Vagina (tissue), 2 donors: Measurements from ENCODE around the gene TMEM135. TPM values are rescaled to one million over a fixed set of nuclear protein-coding genes. Genes with fewer than 3 reads are reported as not detected.
A peak's percentile ranks its signal among the peaks of the same experiment; 100 is the strongest.

Experiments used
- DNase-seq, 2 donors: peaks; one replicate each; pipeline ENCODE4 v3.0.0-alpha.2; 2017; ENCODE audit errors: extremely low spot score in 2 of 2
- H3K27ac ChIP-seq: fragments of 200-600 bp; sonication (generic); one replicate; pipeline ENCODE4 v1.5.1; 2019
- H3K27me3 ChIP-seq: fragments of 200-600 bp; sonication (generic); one replicate; pipeline ENCODE4 v1.5.1; 2019
- H3K36me3 ChIP-seq, 2 donors: fragments of 200-600 bp; sonication (generic); one replicate each; pipeline ENCODE4 v1.5.1; 2017 to 2019
- H3K4me1 ChIP-seq: fragments of 200-600 bp; sonication (generic); one replicate; pipeline ENCODE4 v1.5.1; 2019
- H3K4me3 ChIP-seq, 2 donors: fragments of 200-600 bp; sonication (generic); 1 replicate in 1 of 2; 2 replicates in 1 of 2; pipeline ENCODE4 v1.5.1; 2016 to 2019
- H3K9me3 ChIP-seq: fragments of 200-600 bp; sonication (generic); one replicate; pipeline ENCODE4 v1.5.1; 2019
- CTCF ChIP-seq, 3 experiments: fragments of 450-650 bp in 2 of 3; fragments of 200-600 bp in 1 of 3; sonication (generic) in 1 of 3; IDR thresholded peaks; one replicate each; pipeline ENCODE4 v1.5.1; 2017 to 2019; ENCODE audit warnings: antibody characterized with exemption in 3 of 3, mild to moderate bottlenecking in 2 of 3, moderate library complexity in 2 of 3
- POLR2A ChIP-seq, 2 donors: fragments of 450-650 bp; IDR thresholded peaks; one replicate each; pipeline ENCODE4 v1.6.1; 2017; ENCODE audit warnings: antibody characterized with exemption in 2 of 2, mild to moderate bottlenecking in 2 of 2, moderate library complexity in 2 of 2
- POLR2AphosphoS5 ChIP-seq, 2 donors: sonication (generic); formaldehyde crosslinking; IDR thresholded peaks; one replicate each; pipeline ENCODE4 v1.9.0; 2017; ENCODE audit warnings: antibody characterized with exemption in 2 of 2, mild to moderate bottlenecking in 2 of 2, low read depth in 1 of 2; ENCODE audit not compliant: insufficient read depth in 1 of 2
- intact Hi-C: fragments of 100-400 bp; cut with DNase I; formaldehyde crosslinking; loops from one replicate; pipeline ENCODE4 v1.15.1; 2023
- total RNA-seq: library from RNA; depleted of rRNA; stranded (reverse); fragments of >200 nt; gene quantifications from one replicate; pipeline ENCODE4 v1.2.3, GENCODE V29; 2016

The TMEM135 gene
- total RNA-seq, 1 donor from 2014 or later = 17.2 TPM

- DNase-seq = peak in 1 of 2 donors; percentile 22
- TF ChIP-seq CTCF (IDR thresholded peaks at IDR 0.05) (no peak), POLR2A (IDR thresholded peaks at IDR 0.05) (no peak), POLR2AphosphoS5 (IDR thresholded peaks at IDR 0.05; ENCODE audit: insufficient read depth in 1 of 2, low read depth in 1 of 2) (no peak)
- no peaks in the 10 kb centered on the region for H3K9me3 ChIP-seq
- intact Hi-C loops = loop anchor here (2.0 kb wide), 1 partner anchor 71 kb away; no protein-coding TSS in a partner anchor
- no peaks in the 10 kb centered on the region for H3K27me3 ChIP-seq
- H3K27ac ChIP-seq = no peak overlapping the region
- H3K36me3 ChIP-seq = no peaks in the 10 kb centered on the region
- H3K4me1 ChIP-seq = peaks cover 19% of the 10 kb centered on the region
- no peak overlapping the region for H3K4me3 ChIP-seq
Observed at GRCh38 chr11:87351676-87352075, 313.9 kb downstream of the TMEM135 start.

DNA sequence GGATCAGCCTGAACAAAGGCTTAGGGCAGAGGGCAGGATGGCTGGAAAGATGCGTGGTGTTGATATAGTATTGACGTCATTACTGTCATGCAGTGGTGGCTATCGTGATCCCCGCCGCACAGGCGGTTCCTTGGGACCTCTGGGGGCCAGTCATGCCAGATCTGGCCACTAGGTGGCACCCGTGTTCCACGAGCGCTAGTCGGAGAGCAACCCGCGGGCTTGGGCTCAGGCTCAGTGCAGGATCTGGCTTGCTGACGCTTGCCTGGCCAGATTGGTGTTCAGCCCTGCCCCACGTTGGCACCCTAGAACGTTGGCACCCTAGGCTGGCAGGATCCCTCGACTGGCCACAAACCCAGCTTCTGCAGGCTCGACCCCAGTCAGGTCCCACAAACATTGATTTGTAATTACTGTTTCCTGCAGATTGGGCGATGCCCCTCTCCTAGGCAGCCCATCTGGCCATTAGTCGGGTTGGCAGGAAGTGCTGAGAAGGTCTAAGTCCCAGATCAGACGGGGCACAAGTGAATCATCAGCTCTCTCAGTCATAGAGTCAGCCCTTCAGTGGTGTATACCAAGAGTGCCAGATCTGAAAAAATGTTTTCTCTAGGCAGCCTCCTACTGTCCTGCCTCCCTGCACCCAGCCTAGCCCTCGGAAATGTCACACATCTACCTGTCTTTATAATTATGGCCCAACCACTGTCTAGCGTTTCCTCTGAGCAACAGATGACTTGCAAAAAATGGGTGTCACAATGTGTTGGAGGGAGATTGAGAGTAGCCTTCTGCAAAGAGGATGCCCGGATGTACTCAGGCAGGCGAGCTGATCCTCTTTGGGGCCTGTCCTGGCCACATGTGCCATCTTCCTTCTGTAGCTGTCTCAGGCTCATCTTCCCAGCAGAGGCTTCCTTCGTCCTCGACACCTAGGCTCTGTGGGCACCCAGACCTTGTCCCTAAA is 315.3 kb downstream of the TMEM135 start:
- Histone ChIP-seq H3K4me3 (no peak overlapping the region), H3K9me3 (no peaks in the 10 kb centered on the region), H3K4me1 (peaks cover 19% of the 10 kb centered on the region), H3K36me3 (no peaks in the 10 kb centered on the region), H3K27ac (no peak overlapping the region), H3K27me3 (no peaks in the 10 kb centered on the region)
- TF ChIP-seq POLR2A (IDR thresholded peaks at IDR 0.05) (no peak), CTCF (IDR thresholded peaks at IDR 0.05) (peak; percentile 93 to 98 (median 95)), POLR2AphosphoS5 (IDR thresholded peaks at IDR 0.05; ENCODE audit: insufficient read depth in 1 of 2, low read depth in 1 of 2) (peak in 1 of 2 donors; percentile 41)
- DNase-seq = peak in 1 of 2 donors; percentile 90
- intact Hi-C loops = no loop called here

- Histone ChIP-seq H3K27me3 (no peaks in the 10 kb centered on the region), H3K27ac (no peak overlapping the region), H3K4me3 (no peak overlapping the region), H3K36me3 (no peaks in the 10 kb centered on the region), H3K4me1 (peaks cover 19% of the 10 kb centered on the region), H3K9me3 (no peaks in the 10 kb centered on the region)
- DNase-seq = peak in 1 of 2 donors; percentile 72
- intact Hi-C loops = no loop called here
- TF ChIP-seq CTCF (IDR thresholded peaks at IDR 0.05) (no peak), POLR2A (IDR thresholded peaks at IDR 0.05) (no peak), POLR2AphosphoS5 (IDR thresholded peaks at IDR 0.05; ENCODE audit: insufficient read depth in 1 of 2, low read depth in 1 of 2) (no peak)
Observed at GRCh38 chr11:87353771-87354345, 316.1 kb downstream of the TMEM135 start.

DNA sequence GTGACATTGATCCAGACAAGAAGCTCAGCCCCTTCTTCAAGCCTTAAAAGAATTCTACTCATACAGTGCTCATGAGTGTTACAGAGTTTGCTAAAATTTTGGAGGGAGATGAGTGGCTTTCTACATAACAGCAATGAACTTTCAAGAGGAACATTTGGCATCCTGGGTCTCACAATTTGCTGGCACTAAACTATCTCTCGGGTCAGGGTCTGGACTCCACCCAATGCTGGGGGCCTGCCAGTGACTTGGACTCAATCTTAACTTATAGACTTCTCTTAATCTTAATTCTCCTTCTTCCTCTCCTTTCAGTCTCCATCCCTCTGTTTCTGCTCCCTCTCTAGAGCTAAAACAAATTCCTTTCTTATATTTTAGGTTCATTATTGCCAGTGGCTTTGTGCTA is 317.9 kb downstream of the TMEM135 start:
- no peak for TF ChIP-seq POLR2AphosphoS5 (IDR thresholded peaks at IDR 0.05; ENCODE audit: insufficient read depth in 1 of 2, low read depth in 1 of 2)
- TF ChIP-seq CTCF (IDR thresholded peaks at IDR 0.05) = no peak
- TF ChIP-seq POLR2A (IDR thresholded peaks at IDR 0.05) = no peak
- DNase-seq = peak in 1 of 2 donors; percentile 16
- intact Hi-C loops = no loop called here
- Histone ChIP-seq H3K27me3 (no peaks in the 10 kb centered on the region), H3K4me3 (no peak overlapping the region), H3K36me3 (no peaks in the 10 kb centered on the region), H3K4me1 (peaks cover 19% of the 10 kb centered on the region), H3K9me3 (no peaks in the 10 kb centered on the region), H3K27ac (no peak overlapping the region)
